ENCODE measurements around the gene MTMR11. TPM values are rescaled to one million over a fixed set of nuclear protein-coding genes. Genes with fewer than 3 reads are reported as not detected.

MTMR11 gene
- total and polyA plus RNA-seq, 11 donors = 1.6 to 4.5 (median 2.1) TPM

DNA sequence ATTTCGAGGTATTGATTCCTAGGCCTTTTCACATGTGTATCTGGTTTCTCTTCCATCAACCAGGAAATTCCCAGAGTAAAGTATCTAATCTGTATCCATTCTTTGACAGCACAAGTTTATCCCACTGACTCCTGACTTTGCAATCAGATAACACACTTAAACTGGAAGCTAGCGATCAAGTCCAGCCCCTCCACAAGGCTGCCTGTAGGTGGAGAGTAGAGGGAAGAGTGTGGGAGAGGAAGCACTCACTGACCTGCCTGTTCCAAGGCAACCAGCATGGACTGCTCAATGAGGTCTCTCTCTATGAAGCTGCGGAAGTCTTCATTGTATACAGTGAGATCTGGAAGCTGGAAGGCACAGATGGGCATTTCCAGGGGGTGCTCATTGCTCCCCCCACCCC lies 30.4 kb upstream of the MTMR11 start:
- intact Hi-C loops (cut with DNase I) = loop anchor here in 1 of 10 donors (10.0 kb wide), 1 partner anchor 198 kb away; no protein-coding TSS in a partner anchor
- ATAC-seq (no peak), DNase-seq (no peak)
- 74 to 83% (median 79%) methylated on average over 3 of the region's 3 CpGs for WGBS, 4 donors
- peaks cover 0 to 9% (median 0%) of the 10 kb centered on the region in 9 donors for H3K27me3 ChIP-seq
- no peak overlapping the region for H3K27ac ChIP-seq
- TF ChIP-seq POLR2A (IDR thresholded peaks at IDR 0.05) = no peak
- TF ChIP-seq, protein P1, sequence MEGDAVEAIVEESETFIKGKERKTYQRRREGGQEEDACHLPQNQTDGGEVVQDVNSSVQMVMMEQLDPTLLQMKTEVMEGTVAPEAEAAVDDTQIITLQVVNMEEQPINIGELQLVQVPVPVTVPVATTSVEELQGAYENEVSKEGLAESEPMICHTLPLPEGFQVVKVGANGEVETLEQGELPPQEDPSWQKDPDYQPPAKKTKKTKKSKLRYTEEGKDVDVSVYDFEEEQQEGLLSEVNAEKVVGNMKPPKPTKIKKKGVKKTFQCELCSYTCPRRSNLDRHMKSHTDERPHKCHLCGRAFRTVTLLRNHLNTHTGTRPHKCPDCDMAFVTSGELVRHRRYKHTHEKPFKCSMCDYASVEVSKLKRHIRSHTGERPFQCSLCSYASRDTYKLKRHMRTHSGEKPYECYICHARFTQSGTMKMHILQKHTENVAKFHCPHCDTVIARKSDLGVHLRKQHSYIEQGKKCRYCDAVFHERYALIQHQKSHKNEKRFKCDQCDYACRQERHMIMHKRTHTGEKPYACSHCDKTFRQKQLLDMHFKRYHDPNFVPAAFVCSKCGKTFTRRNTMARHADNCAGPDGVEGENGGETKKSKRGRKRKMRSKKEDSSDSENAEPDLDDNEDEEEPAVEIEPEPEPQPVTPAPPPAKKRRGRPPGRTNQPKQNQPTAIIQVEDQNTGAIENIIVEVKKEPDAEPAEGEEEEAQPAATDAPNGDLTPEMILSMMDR (IDR thresholded peaks at IDR 0.05) = no peak
- peaks cover 0 to 98% (median 75%) of the 10 kb centered on the region in 9 donors for H3K36me3 ChIP-seq
- no peak overlapping the region for H3K4me3 ChIP-seq
- peaks cover 0 to 21% (median 5%) of the 10 kb centered on the region in 12 donors for H3K4me1 ChIP-seq
- H3K9me3 ChIP-seq = no peaks in the 10 kb centered on the region

DNA sequence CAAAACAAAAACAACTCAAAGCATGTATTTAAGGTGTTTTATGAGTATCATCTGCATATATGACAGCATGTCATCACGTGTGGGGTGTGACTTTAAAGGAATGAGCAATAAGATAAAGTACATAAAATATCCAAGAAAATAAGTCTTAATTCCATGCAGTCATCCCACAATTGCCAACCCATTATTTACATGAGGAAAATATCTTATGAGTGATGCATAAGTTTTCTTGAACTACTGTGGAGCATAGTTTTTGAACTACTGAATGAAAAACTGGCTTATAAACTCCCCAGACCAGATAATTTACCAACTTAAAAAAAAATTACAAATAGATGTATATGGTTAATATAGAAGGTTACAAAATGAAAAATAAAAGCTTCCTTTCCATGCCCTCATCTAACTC lies 29.7 kb upstream of the MTMR11 start:
- ATAC-seq = no peak
- H3K4me3 ChIP-seq = no peak overlapping the region
- no peak for DNase-seq
- H3K9me3 ChIP-seq = no peaks in the 10 kb centered on the region
- peaks cover 0 to 95% (median 73%) of the 10 kb centered on the region in 9 donors for H3K36me3 ChIP-seq
- peaks cover 0 to 9% (median 0%) of the 10 kb centered on the region in 9 donors for H3K27me3 ChIP-seq
- peaks cover 0 to 24% (median 7%) of the 10 kb centered on the region in 12 donors for H3K4me1 ChIP-seq
- 57 to 87% (median 70%) methylated on average over 1 of the region's 1 CpG for WGBS, 4 donors
- intact Hi-C loops (cut with DNase I) = loop anchor here in 1 of 10 donors (10.0 kb wide), 1 partner anchor 198 kb away; no protein-coding TSS in a partner anchor
- H3K27ac ChIP-seq = no peak overlapping the region
- TF ChIP-seq, protein P1 (IDR thresholded peaks at IDR 0.05) = no peak
- no peak for TF ChIP-seq POLR2A (IDR thresholded peaks at IDR 0.05)

DNA sequence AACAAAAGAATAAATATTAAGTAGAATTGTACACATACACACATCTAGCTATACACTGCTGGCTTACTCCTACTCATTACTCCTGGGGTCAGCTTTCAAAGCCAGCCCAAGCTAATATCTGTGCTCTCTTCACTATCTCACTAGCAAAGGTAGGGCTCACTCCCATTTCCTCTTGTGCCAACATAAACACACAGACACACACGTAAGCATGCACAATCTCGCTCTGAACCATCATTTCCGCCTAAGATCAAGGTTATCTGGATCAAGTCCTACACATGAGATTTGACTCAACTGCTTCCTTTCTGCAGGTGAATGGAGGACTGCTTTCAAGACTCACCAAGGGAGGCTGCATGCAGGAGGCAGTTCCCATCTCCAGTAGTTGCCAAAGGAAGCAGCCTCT lies 28.8 kb upstream of the MTMR11 start:
- intact Hi-C loops (cut with DNase I) = loop anchor here in 1 of 10 donors (10.0 kb wide), 1 partner anchor 199 kb away; no protein-coding TSS in a partner anchor
- 90 to 99% (median 94%) methylated on average over 3 of the region's 3 CpGs for WGBS, 4 donors
- Histone ChIP-seq H3K36me3 (peaks cover 0 to 94% (median 64%) of the 10 kb centered on the region in 9 donors), H3K4me3 (no peak overlapping the region), H3K4me1 (peaks cover 0 to 24% (median 7%) of the 10 kb centered on the region in 12 donors), H3K27me3 (peaks cover 0 to 9% (median 0%) of the 10 kb centered on the region in 9 donors), H3K9me3 (no peaks in the 10 kb centered on the region), H3K27ac (no peak overlapping the region)
- ATAC-seq (no peak), DNase-seq (no peak)
- TF ChIP-seq, protein P1 (IDR thresholded peaks at IDR 0.05) = no peak
- TF ChIP-seq POLR2A (IDR thresholded peaks at IDR 0.05) = no peak

DNA sequence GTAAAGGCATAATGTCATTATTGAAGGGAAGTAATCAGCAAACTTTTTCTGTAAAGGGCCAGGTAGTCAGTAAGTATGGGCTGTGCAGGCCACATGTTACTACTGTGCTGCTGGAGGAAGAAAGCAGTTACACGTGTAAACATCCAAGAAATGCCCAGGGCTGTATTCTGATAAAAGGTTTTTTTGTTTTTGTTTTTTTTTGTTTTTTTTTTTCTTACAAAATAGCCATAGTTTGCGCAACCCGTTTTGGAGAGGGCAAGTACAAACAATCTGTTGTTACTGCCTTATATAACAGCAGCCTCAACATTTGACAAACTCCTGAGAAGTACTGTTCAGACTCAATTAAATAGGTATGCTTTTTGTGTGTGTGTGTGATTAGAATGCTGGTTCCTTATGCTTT lies 26.7 kb upstream of the MTMR11 start:
- Histone ChIP-seq H3K4me1 (peaks cover 0 to 24% (median 7%) of the 10 kb centered on the region in 12 donors), H3K4me3 (no peak overlapping the region), H3K27ac (peak overlapping the region in 5 of 12 donors; percentile 17 to 47 (median 44)), H3K36me3 (peaks cover 0 to 93% (median 64%) of the 10 kb centered on the region in 9 donors), H3K9me3 (no peaks in the 10 kb centered on the region), H3K27me3 (peaks cover 0 to 6% (median 0%) of the 10 kb centered on the region in 9 donors)
- WGBS, 4 donors = 53 to 62% (median 54%) methylated on average over 3 of the region's 3 CpGs
- ATAC-seq = no peak
- DNase-seq = no peak
- intact Hi-C loops (cut with DNase I) = loop anchor here (2.0 to 10.0 kb wide), 10 partner anchors 49 to 224 kb away; partner anchors contain the start of genes OTUD7B (in 1 of the 10) and VPS45 (in 1 of the 10)
- TF ChIP-seq POLR2A (IDR thresholded peaks at IDR 0.05) = no peak
- TF ChIP-seq, protein P1 (IDR thresholded peaks at IDR 0.05) = no peak

Measured in heart left ventricle (tissue), 16 donors.